MM.1S (cell line): ENCODE data around the gene CNGB1.

Experiments used
- DNase-seq: peaks from one replicate; pipeline ENCODE4 v3.0.0-alpha.2; 2015
- H2AFZ ChIP-seq: fragments of 300-600 bp; sonication (generic); 2 replicates; pipeline ENCODE4 v1.6.0; 2016; ENCODE audit warnings: antibody characterized with exemption, low read length
- H3F3A ChIP-seq: fragments of 300-600 bp; sonication (generic); 2 replicates; pipeline ENCODE4 v1.6.1; 2016; ENCODE audit warnings: mild to moderate bottlenecking, antibody characterized with exemption, low read length, moderate library complexity, mixed read lengths; ENCODE audit not compliant: insufficient read depth
- H3K27ac ChIP-seq: fragments of 300-600 bp; sonication (generic); 2 replicates; pipeline ENCODE4 v1.5.1; 2016; ENCODE audit warnings: mild to moderate bottlenecking, low read length
- H3K27me3 ChIP-seq: fragments of 300-600 bp; sonication (generic); replicated peaks from 2 replicates; pipeline ENCODE4 v1.6.0; 2016; ENCODE audit warnings: low read length; ENCODE audit not compliant: insufficient read depth
- H3K36me3 ChIP-seq: fragments of 300-600 bp; sonication (generic); replicated peaks from 2 replicates; pipeline ENCODE4 v1.6.1; 2016; ENCODE audit warnings: mild to moderate bottlenecking, low read length, mixed read lengths; ENCODE audit not compliant: insufficient read depth
- H3K4me1 ChIP-seq: fragments of 300-600 bp; sonication (generic); 2 replicates; pipeline ENCODE4 v1.6.1; 2016; ENCODE audit warnings: low read length, mixed read lengths
- H3K4me2 ChIP-seq: fragments of 300-600 bp; sonication (generic); 2 replicates; pipeline ENCODE4 v1.6.0; 2016; ENCODE audit warnings: low read depth, low read length
- H3K4me3 ChIP-seq: fragments of 300-600 bp; sonication (generic); 2 replicates; pipeline ENCODE4 v1.5.1; 2016; ENCODE audit warnings: low read length, mixed read lengths
- H3K79me2 ChIP-seq: fragments of 300-600 bp; sonication (generic); 2 replicates; pipeline ENCODE4 v1.6.1; 2016; ENCODE audit warnings: mixed run types, low read length, mixed read lengths
- H3K9ac ChIP-seq: fragments of 300-600 bp; sonication (generic); 2 replicates; pipeline ENCODE4 v1.6.1; 2016; ENCODE audit warnings: low read length, mixed read lengths
- H3K9me2 ChIP-seq: fragments of 300-600 bp; sonication (generic); replicated peaks from 2 replicates; pipeline ENCODE4 v1.6.1; 2016; ENCODE audit warnings: mild to moderate bottlenecking, low read length, mixed read lengths; ENCODE audit not compliant: insufficient read depth
- H3K9me3 ChIP-seq: fragments of 300-600 bp; sonication (generic); replicated peaks from 2 replicates; pipeline ENCODE4 v1.6.1; 2016; ENCODE audit warnings: mild to moderate bottlenecking, low read length, mixed read lengths; ENCODE audit not compliant: insufficient read depth
- H4K20me1 ChIP-seq: fragments of 300-600 bp; sonication (generic); 2 replicates; pipeline ENCODE4 v1.6.1; 2016; ENCODE audit warnings: mild to moderate bottlenecking, low read length, moderate library complexity, mixed read lengths; ENCODE audit not compliant: insufficient read depth
- EZH2 ChIP-seq: fragments of 300-600 bp; sonication (generic); optimal IDR thresholded peaks from 2 replicates; pipeline ENCODE3; 2017; ENCODE audit warnings: low read depth, mild to moderate bottlenecking, antibody characterized with exemption, low read length, mixed read lengths
- EZH2phosphoT487 ChIP-seq: fragments of 300-600 bp; sonication (generic); IDR thresholded peaks from 2 replicates; pipeline ENCODE4 v1.6.1; 2018; ENCODE audit warnings: antibody characterized with exemption, low read length
- TF ChIP-seq, protein P1 (sequence below): fragments of 300-600 bp; sonication (generic); IDR thresholded peaks from 2 replicates; pipeline ENCODE4 v1.5.1; 2016; ENCODE audit warnings: antibody characterized with exemption, low read length, mixed read lengths

The CNGB1 gene

DNA sequence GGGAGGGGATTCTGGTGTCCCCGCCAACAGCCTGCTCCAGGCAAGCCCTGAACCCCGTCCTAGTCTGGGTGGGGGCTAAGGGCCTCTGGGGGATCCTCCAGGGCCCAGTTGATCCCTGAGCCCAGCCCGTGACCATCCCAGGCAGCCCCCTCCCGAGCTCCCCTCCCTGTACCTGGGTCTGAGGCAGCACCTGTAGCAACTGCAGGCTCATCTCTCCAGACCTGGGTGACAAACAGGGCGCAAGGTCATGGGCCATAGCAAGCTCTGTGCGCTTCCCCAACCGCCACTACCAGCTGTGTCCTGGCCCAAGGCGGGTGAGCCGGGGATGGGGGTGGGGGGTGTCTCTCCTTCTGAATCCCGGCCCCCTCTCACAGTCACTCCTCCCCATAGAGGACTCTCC is 10.6 kb downstream of the CNGB1 start:
- Histone ChIP-seq H3K9me3 (no peaks in the 10 kb centered on the region), H3K27ac (no peak overlapping the region), H2AFZ (no peak overlapping the region), H3K4me1 (0 out of 2 replicates have a peak, but pooled peaks cover 4% of the 10 kb centered on the region), H3K27me3 (no peaks in the 10 kb centered on the region), H3K79me2 (no peaks in the 10 kb centered on the region), H3K4me3 (no peak overlapping the region), H3K4me2 (no peak overlapping the region), H4K20me1 (no peaks in the 10 kb centered on the region), H3K9ac (no peak overlapping the region), H3F3A (no peaks in the 10 kb centered on the region), H3K36me3 (no peaks in the 10 kb centered on the region), H3K9me2 (no peaks in the 10 kb centered on the region)
- TF ChIP-seq, protein P1, sequence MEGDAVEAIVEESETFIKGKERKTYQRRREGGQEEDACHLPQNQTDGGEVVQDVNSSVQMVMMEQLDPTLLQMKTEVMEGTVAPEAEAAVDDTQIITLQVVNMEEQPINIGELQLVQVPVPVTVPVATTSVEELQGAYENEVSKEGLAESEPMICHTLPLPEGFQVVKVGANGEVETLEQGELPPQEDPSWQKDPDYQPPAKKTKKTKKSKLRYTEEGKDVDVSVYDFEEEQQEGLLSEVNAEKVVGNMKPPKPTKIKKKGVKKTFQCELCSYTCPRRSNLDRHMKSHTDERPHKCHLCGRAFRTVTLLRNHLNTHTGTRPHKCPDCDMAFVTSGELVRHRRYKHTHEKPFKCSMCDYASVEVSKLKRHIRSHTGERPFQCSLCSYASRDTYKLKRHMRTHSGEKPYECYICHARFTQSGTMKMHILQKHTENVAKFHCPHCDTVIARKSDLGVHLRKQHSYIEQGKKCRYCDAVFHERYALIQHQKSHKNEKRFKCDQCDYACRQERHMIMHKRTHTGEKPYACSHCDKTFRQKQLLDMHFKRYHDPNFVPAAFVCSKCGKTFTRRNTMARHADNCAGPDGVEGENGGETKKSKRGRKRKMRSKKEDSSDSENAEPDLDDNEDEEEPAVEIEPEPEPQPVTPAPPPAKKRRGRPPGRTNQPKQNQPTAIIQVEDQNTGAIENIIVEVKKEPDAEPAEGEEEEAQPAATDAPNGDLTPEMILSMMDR: no peak
- TF ChIP-seq EZH2phosphoT487 (no peak), EZH2 (no peak)
- DNase-seq: no peak

DNA sequence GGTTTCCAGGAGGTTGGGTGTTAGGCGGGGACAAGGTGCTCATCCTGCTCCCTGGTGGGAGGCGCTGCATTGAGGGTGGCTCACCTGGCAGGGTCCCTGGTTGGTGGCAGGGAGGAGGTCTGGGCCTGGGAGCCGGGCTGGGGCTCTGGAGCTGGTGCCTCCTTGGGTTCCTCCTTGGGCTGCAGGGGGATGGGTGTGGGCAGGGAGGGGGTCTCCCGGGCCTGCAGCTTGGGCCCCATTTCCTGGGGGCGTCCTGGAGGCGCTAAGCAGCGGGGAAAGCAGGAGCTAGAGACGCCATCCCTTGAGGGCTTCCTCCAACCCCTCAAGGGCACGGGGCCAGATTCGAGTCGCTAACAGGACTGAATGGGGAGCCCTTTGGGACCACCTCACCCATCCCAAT is 11.1 kb downstream of the CNGB1 start:
- H3K27ac ChIP-seq: no peak overlapping the region
- no peaks in the 10 kb centered on the region for H3K79me2 ChIP-seq
- no peak overlapping the region for H3K4me3 ChIP-seq
- H3K9me2 ChIP-seq: no peaks in the 10 kb centered on the region
- no peak for DNase-seq
- H3K9ac ChIP-seq: no peak overlapping the region
- H3F3A ChIP-seq: no peaks in the 10 kb centered on the region
- H4K20me1 ChIP-seq: no peaks in the 10 kb centered on the region
- H3K27me3 ChIP-seq: no peaks in the 10 kb centered on the region
- TF ChIP-seq EZH2 (no peak), EZH2phosphoT487 (no peak)
- TF ChIP-seq, protein P1: no peak
- no peak overlapping the region for H2AFZ ChIP-seq
- no peaks in the 10 kb centered on the region for H3K36me3 ChIP-seq
- no peaks in the 10 kb centered on the region for H3K9me3 ChIP-seq
- H3K4me2 ChIP-seq: no peak overlapping the region
- H3K4me1 ChIP-seq: 0 out of 2 replicates have a peak, but pooled peaks cover 4% of the 10 kb centered on the region

DNA sequence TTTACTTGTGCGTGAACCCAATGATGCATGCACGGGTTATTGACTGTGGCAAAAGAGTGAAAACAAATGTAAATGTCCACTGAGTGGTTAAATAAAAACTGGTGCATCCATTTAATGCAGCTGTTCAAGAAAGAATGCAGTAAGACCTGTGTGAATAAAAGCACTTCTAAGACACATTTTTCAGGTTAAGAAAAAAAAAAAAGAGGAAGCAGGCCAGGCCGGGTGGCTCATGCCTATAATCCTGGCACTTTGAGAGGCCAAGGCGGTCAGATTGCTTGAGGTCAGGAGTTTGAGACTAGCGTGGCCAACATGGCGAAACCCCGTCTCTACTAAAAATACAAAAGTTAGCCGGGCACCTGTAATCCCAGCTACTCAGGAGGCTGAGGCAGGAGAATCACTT is 11.8 kb downstream of the CNGB1 start:
- Histone ChIP-seq H4K20me1 (no peaks in the 10 kb centered on the region), H3K27me3 (no peaks in the 10 kb centered on the region), H3K4me3 (no peak overlapping the region)

More for the DNA sequence above, 11.8 kb downstream of the CNGB1 start:
- Histone ChIP-seq H2AFZ (no peak overlapping the region), H3K9me3 (no peaks in the 10 kb centered on the region), H3F3A (no peaks in the 10 kb centered on the region), H3K4me1 (0 out of 2 replicates have a peak, but pooled peaks cover 4% of the 10 kb centered on the region), H3K79me2 (no peaks in the 10 kb centered on the region), H3K9me2 (no peaks in the 10 kb centered on the region), H3K9ac (no peak overlapping the region), H3K4me2 (no peak overlapping the region), H3K36me3 (no peaks in the 10 kb centered on the region), H3K27ac (no peak overlapping the region)
- TF ChIP-seq EZH2 (no peak), EZH2phosphoT487 (no peak)
- TF ChIP-seq, protein P1: no peak
- DNase-seq: no peak
